Type B pancreatic cell (in vitro differentiated cells): ENCODE results near the gene OR7D2. TPM values are rescaled to one million over a fixed set of nuclear protein-coding genes. Genes with fewer than 3 reads are reported as not detected.

Experiments used
- DNase-seq: peaks from one replicate; pipeline ENCODE4 v3.0.0; 2021; ENCODE audit warnings: mixed read lengths; ENCODE audit not compliant: unreplicated experiment; ENCODE audit errors: extremely low spot score
- H3K27ac Mint-ChIP-seq: 2 replicates; pipeline ENCODE4 v1.8.0; 2021; ENCODE audit warnings: mild to moderate bottlenecking, mixed read lengths
- H3K27me3 Mint-ChIP-seq: 2 replicates; pipeline ENCODE4 v1.8.0; 2021; ENCODE audit warnings: mixed read lengths
- H3K36me3 Mint-ChIP-seq: 2 replicates; pipeline ENCODE4 v1.8.0; 2021; ENCODE audit warnings: mixed read lengths
- H3K4me1 Mint-ChIP-seq: one replicate; pipeline ENCODE4 v1.8.0; 2021; ENCODE audit warnings: mixed read lengths; ENCODE audit not compliant: unreplicated experiment
- H3K4me3 Mint-ChIP-seq: 2 replicates; pipeline ENCODE4 v1.8.0; 2021; ENCODE audit warnings: mild to moderate bottlenecking, mixed read lengths
- H3K9me3 Mint-ChIP-seq: 2 replicates; pipeline ENCODE4 v1.8.0; 2021; ENCODE audit warnings: mixed read lengths
- CTCF ChIP-seq: fragments of 200-600 bp; sonication (generic); conservative IDR thresholded peaks from 2 replicates; pipeline ENCODE4 v1.5.0; 2021; ENCODE audit warnings: antibody characterized with exemption, mild to moderate bottlenecking
- long read RNA-seq: library from polyadenylated mRNA; unstranded; transcript quantifications from one replicate; pipeline ENCODE4 v2.0.0, GENCODE V29; 2020
- total RNA-seq: library from RNA; stranded (reverse); gene quantifications from 2 replicates; pipeline ENCODE4 v1.2.1, GENCODE V29; 2021; ENCODE audit warnings: low replicate concordance

OR7D2 gene
- 0.57 and 1.3 TPM in 2 replicates for total RNA-seq
- long read RNA-seq: 0 reads

GRCh38 chr19:9178901-9179300 is at the start of gene OR7D2:
Gene OR7D2 (plus strand): TSS chr19:9178979. CDS start chr19:9185782, 6,803 bp downstream.
- no peak for DNase-seq
- no peak for TF ChIP-seq CTCF
- no peaks in the 10 kb centered on the region for H3K4me1 Mint-ChIP-seq
- H3K9me3 Mint-ChIP-seq: no peaks in the 10 kb centered on the region
- no peak within 1 kb of the TSS for H3K27ac Mint-ChIP-seq
- peaks cover 7% of the 10 kb centered on the region for H3K36me3 Mint-ChIP-seq
- no peaks in the 10 kb centered on the region for H3K27me3 Mint-ChIP-seq
- H3K4me3 Mint-ChIP-seq: no peak within 1 kb of the TSS

- Mint-ChIP-seq H3K4me1 (no peaks in the 10 kb centered on the region), H3K36me3 (no peaks in the 10 kb centered on the region), H3K27ac (no peak overlapping the region), H3K27me3 (peaks cover 7% of the 10 kb centered on the region), H3K9me3 (no peaks in the 10 kb centered on the region), H3K4me3 (no peak overlapping the region)
- TF ChIP-seq CTCF: no peak
- DNase-seq: no peak
Measured at GRCh38 chr19:9130965-9131364, 47.8 kb upstream of the OR7D2 start.

- Mint-ChIP-seq H3K36me3 (no peaks in the 10 kb centered on the region), H3K9me3 (no peaks in the 10 kb centered on the region), H3K4me1 (peaks cover 4% of the 10 kb centered on the region), H3K27ac (no peak overlapping the region), H3K27me3 (peaks cover 11% of the 10 kb centered on the region), H3K4me3 (no peak overlapping the region)
- TF ChIP-seq CTCF: no peak
- DNase-seq: no peak
Measured at GRCh38 chr19:9132422-9132821, 46.4 kb upstream of the OR7D2 start.

GRCh38 chr19:9139609-9140158 is 39.1 kb upstream of the OR7D2 start:
- Mint-ChIP-seq H3K27me3 (peaks cover 7% of the 10 kb centered on the region), H3K27ac (peak overlapping the region; percentile 96), H3K36me3 (peaks cover 20% of the 10 kb centered on the region), H3K4me1 (peaks cover 17% of the 10 kb centered on the region), H3K9me3 (peaks cover 3% of the 10 kb centered on the region), H3K4me3 (peak overlapping the region; percentile 96)
- no peak for DNase-seq
- TF ChIP-seq CTCF: no peak

- peak within 1 kb of the TSS; percentile 96 for H3K27ac Mint-ChIP-seq
- peak; percentile 88 for DNase-seq
- no peak for TF ChIP-seq CTCF
- H3K4me1 Mint-ChIP-seq: peaks cover 17% of the 10 kb centered on the region
- H3K4me3 Mint-ChIP-seq: peak within 1 kb of the TSS; percentile 96
- H3K9me3 Mint-ChIP-seq: peaks cover 6% of the 10 kb centered on the region
- H3K36me3 Mint-ChIP-seq: peaks cover 25% of the 10 kb centered on the region
- H3K27me3 Mint-ChIP-seq: peaks cover 6% of the 10 kb centered on the region
Measured at GRCh38 chr19:9140159-9140874, 38.5 kb upstream of the OR7D2 start, which contains the start of gene ZNF317. Gene ZNF317 (plus strand): TSS chr19:9140397. CDS start chr19:9156017, 15,620 bp downstream.
